OCI-LY3 (cell line): ENCODE measurements around the gene ARL3.

Experiments
- H2AFZ ChIP-seq: fragments of 200-600, 300-600 bp; shearing (Covaris generic); 2 replicates; pipeline ENCODE4 v1.6.0; 2014; ENCODE audit warnings: antibody characterized with exemption, low read depth, low read length
- H3K27ac ChIP-seq: fragments of 200-600, 300-600 bp; sonication (generic); 2 replicates; pipeline ENCODE4 v1.5.1; 2014; ENCODE audit warnings: mild to moderate bottlenecking, low read length, moderate library complexity, mixed read lengths
- H3K27me3 ChIP-seq: fragments of 200-600, 300-600 bp; sonication (generic); 2 replicates; pipeline ENCODE4 v1.6.1; 2014; ENCODE audit warnings: low read depth, low read length, mixed read lengths
- H3K36me3 ChIP-seq: fragments of 200-600, 300-600 bp; sonication (generic); replicated peaks from 2 replicates; pipeline ENCODE3; 2014; ENCODE audit warnings: low read depth, low read length, mixed read lengths
- H3K4me1 ChIP-seq: fragments of 300-600, 200-600 bp; sonication (generic); 2 replicates; pipeline ENCODE4 v1.6.1; 2014; ENCODE audit warnings: low read length, mixed read lengths
- H3K4me2 ChIP-seq: fragments of 200-600, 300-600 bp; sonication (generic); 2 replicates; pipeline ENCODE4 v1.6.1; 2014; ENCODE audit warnings: low read length, mixed read lengths
- H3K4me3 ChIP-seq: fragments of 300-600, 200-600 bp; sonication (generic); 2 replicates; pipeline ENCODE4 v1.5.1; 2014; ENCODE audit warnings: antibody characterized with exemption, mild to moderate bottlenecking, low read length, moderate library complexity
- H3K79me2 ChIP-seq: fragments of 300-600, 200-600 bp; shearing (Covaris generic); 2 replicates; pipeline ENCODE4 v1.6.1; 2014; ENCODE audit warnings: mild to moderate bottlenecking, low read length, mixed read lengths
- H3K9ac ChIP-seq: fragments of 300-600, 200-600 bp; shearing (Covaris generic); 2 replicates; pipeline ENCODE4 v1.6.0; 2014; ENCODE audit warnings: mild to moderate bottlenecking, low read length, moderate library complexity
- H3K9me3 ChIP-seq: fragments of 200-600, 300-600 bp; shearing (Covaris generic); 2 replicates; pipeline ENCODE4 v1.6.1; 2014; ENCODE audit warnings: low read length, mixed read lengths; ENCODE audit not compliant: insufficient read depth
- H4K20me1 ChIP-seq: fragments of 200-600, 300-600 bp; sonication (generic); 2 replicates; pipeline ENCODE4 v1.6.1; 2016; ENCODE audit warnings: low read length, mixed read lengths; ENCODE audit not compliant: insufficient read depth
- CTCF ChIP-seq: fragments of 200-600, 300-600 bp; sonication (generic); IDR thresholded peaks from 2 replicates; pipeline ENCODE4 v1.5.1; 2014; ENCODE audit warnings: antibody characterized with exemption, low read length, low read depth
- EZH2phosphoT487 ChIP-seq: fragments of 200-600 bp; shearing (Covaris generic); IDR thresholded peaks from 2 replicates; pipeline ENCODE4 v1.6.1; 2018; ENCODE audit warnings: antibody characterized with exemption, mixed run types, low read depth

The ARL3 gene

GRCh38 chr10:102727037-102727818 is 13.0 kb upstream of the ARL3 start:
- no peak overlapping the region for H2AFZ ChIP-seq
- H3K27ac ChIP-seq: no peak overlapping the region
- H3K4me1 ChIP-seq: no peaks in the 10 kb centered on the region
- TF ChIP-seq CTCF: no peak
- H3K27me3 ChIP-seq: no peaks in the 10 kb centered on the region
- H3K79me2 ChIP-seq: peaks cover 18% of the 10 kb centered on the region
- H3K36me3 ChIP-seq: peaks cover 9% of the 10 kb centered on the region
- H3K4me2 ChIP-seq: no peak overlapping the region
- no peaks in the 10 kb centered on the region for H4K20me1 ChIP-seq
- H3K4me3 ChIP-seq: no peak overlapping the region
- no peaks in the 10 kb centered on the region for H3K9me3 ChIP-seq
- no peak overlapping the region for H3K9ac ChIP-seq

GRCh38 chr10:102726274-102726673 is 12.1 kb upstream of the ARL3 start:
- Histone ChIP-seq H3K27ac (no peak overlapping the region), H4K20me1 (no peaks in the 10 kb centered on the region), H3K4me3 (no peak overlapping the region), H3K9ac (no peak overlapping the region), H3K27me3 (no peaks in the 10 kb centered on the region), H3K79me2 (peaks cover 25% of the 10 kb centered on the region), H2AFZ (no peak overlapping the region), H3K4me2 (no peak overlapping the region), H3K36me3 (peaks cover 9% of the 10 kb centered on the region), H3K9me3 (no peaks in the 10 kb centered on the region), H3K4me1 (no peaks in the 10 kb centered on the region)
- no peak for TF ChIP-seq EZH2phosphoT487
- no peak for TF ChIP-seq CTCF

GRCh38 chr10:102723989-102724388 is 9.8 kb upstream of the ARL3 start:
- H3K4me2 ChIP-seq: no peak overlapping the region
- H3K4me1 ChIP-seq: no peaks in the 10 kb centered on the region
- H3K27me3 ChIP-seq: no peaks in the 10 kb centered on the region
- no peak overlapping the region for H2AFZ ChIP-seq
- H3K36me3 ChIP-seq: peaks cover 3% of the 10 kb centered on the region
- no peak overlapping the region for H3K9ac ChIP-seq
- H3K27ac ChIP-seq: no peak overlapping the region
- H3K79me2 ChIP-seq: peaks cover 38% of the 10 kb centered on the region
- no peaks in the 10 kb centered on the region for H4K20me1 ChIP-seq
- TF ChIP-seq EZH2phosphoT487 (no peak), CTCF (no peak)
- H3K4me3 ChIP-seq: no peak overlapping the region
- H3K9me3 ChIP-seq: no peaks in the 10 kb centered on the region

- Histone ChIP-seq H4K20me1 (no peaks in the 10 kb centered on the region), H3K9ac (no peak overlapping the region), H3K79me2 (peaks cover 54% of the 10 kb centered on the region), H3K27ac (no peak overlapping the region), H2AFZ (no peak overlapping the region), H3K4me2 (no peak overlapping the region), H3K36me3 (peaks cover 12% of the 10 kb centered on the region), H3K4me3 (no peak overlapping the region), H3K27me3 (no peaks in the 10 kb centered on the region), H3K4me1 (no peaks in the 10 kb centered on the region), H3K9me3 (no peaks in the 10 kb centered on the region)
- TF ChIP-seq EZH2phosphoT487 (no peak), CTCF (no peak)
Measured at GRCh38 chr10:102721954-102722353, 7.8 kb upstream of the ARL3 start.
